Aorta (tissue), 5 donors: Measurements from ENCODE around the gene PSG7. TPM values are rescaled to one million over a fixed set of nuclear protein-coding genes. Genes with fewer than 3 reads are reported as not detected.
"Not testable (repeated sequence)": the region's sequence is repeated elsewhere in the genome, so short reads cannot be mapped to it uniquely, and the experiment has no call there.

Experiments
- ATAC-seq: fragments of 200-7000 bp; cut with Tn5 transposase; one replicate; pipeline ENCODE4 v1.9.1; 2022; ENCODE audit warnings: moderate library complexity; ENCODE audit not compliant: low FRiP score
- DNase-seq, 2 donors: peaks; one replicate each; pipeline ENCODE4 v3.0.0-alpha.2; 2020
- H3K27ac ChIP-seq, 2 donors: one replicate each; pipeline ENCODE4 v1.5.1; 2013; ENCODE audit warnings: low read length in 2 of 2, mild to moderate bottlenecking in 2 of 2, moderate library complexity in 2 of 2, control low read depth in 1 of 2, inconsistent platforms in 1 of 2, low read depth in 1 of 2
- H3K27me3 ChIP-seq, 2 donors: one replicate each; pipeline ENCODE4 v1.6.1; 2013; ENCODE audit warnings: control low read depth in 1 of 2, low read length in 1 of 2, mild to moderate bottlenecking in 1 of 2, moderate library complexity in 1 of 2; ENCODE audit not compliant: insufficient read depth in 2 of 2, control insufficient read depth in 1 of 2
- H3K36me3 ChIP-seq, 2 donors: one replicate each; pipeline ENCODE4 v1.6.1; 2013; ENCODE audit warnings: control low read depth in 1 of 2, low read length in 1 of 2, mild to moderate bottlenecking in 1 of 2; ENCODE audit not compliant: insufficient read depth in 2 of 2, control insufficient read depth in 1 of 2
- H3K4me1 ChIP-seq, 2 donors: one replicate each; pipeline ENCODE4 v1.6.1; 2013; ENCODE audit warnings: low read length in 2 of 2, control low read depth in 1 of 2, mild to moderate bottlenecking in 1 of 2, moderate library complexity in 1 of 2; ENCODE audit not compliant: insufficient read depth in 2 of 2, control insufficient read depth in 1 of 2
- H3K4me3 ChIP-seq, 2 donors: one replicate each; pipeline ENCODE4 v1.5.1; 2013; ENCODE audit warnings: low read length in 2 of 2, control low read depth in 1 of 2, mild to moderate bottlenecking in 1 of 2
- H3K9me3 ChIP-seq: one replicate; pipeline ENCODE4 v1.6.1; 2013; ENCODE audit warnings: mild to moderate bottlenecking, low read length; ENCODE audit not compliant: control insufficient read depth
- WGBS, 2 donors: extraction: QIAGEN DNeasy Blood & Tissue Kit; methylation state at CpG; one replicate each; pipeline ENCODE4 v1.1.7; 2013; 5-methylcytosine and 5-hydroxymethylcytosine counted together
- intact Hi-C, 2 donors: fragments of 100-400 bp; cut with DNase I; formaldehyde crosslinking; loops; one replicate each; pipeline versions ENCODE4 v1.14.2 to v1.15.0; 2022
- polyA plus RNA-seq, 2 donors: library from polyadenylated mRNA; stranded (reverse); fragments of 200-250 nt; gene quantifications; one replicate each; pipeline ENCODE4 v1.2.3, GENCODE V29; 2013
- total RNA-seq, 2 donors: library from RNA; stranded (reverse); fragmentation: NEBNext Ultra II Directional; extraction: Animal tissue kit (Norgen Biotek cat#: 25700); gene quantifications; one replicate each; pipeline ENCODE4 v1.2.1, GENCODE V29; 2021
- donor health status: healthy with polysubstance abuse.
- donor health status: Bipolar disorder and iron deficiency.
- donor health status: DM: no; HTN: no; CAD: no.
- donor health status: DM: no; HTN: no; CAD: no.
- donor health status: DM: yes; HTN: yes; CAD: no.

PSG7 gene
- total and polyA plus RNA-seq, 4 donors = not detected

GRCh38 chr19:42919757-42920079 is 17.3 kb downstream of the PSG7 start:
- no peak for DNase-seq
- 12 to 20% methylated on average over 3 of the region's 3 CpGs for WGBS, 2 donors
- H3K27me3 ChIP-seq = no peaks in the 10 kb centered on the region
- H3K4me3 ChIP-seq = no peak overlapping the region
- ATAC-seq = no peak
- no peak overlapping the region for H3K27ac ChIP-seq
- H3K9me3 ChIP-seq = no peaks in the 10 kb centered on the region
- intact Hi-C loops = no loop called here
- no peaks in the 10 kb centered on the region for H3K36me3 ChIP-seq
- no peaks in the 10 kb centered on the region for H3K4me1 ChIP-seq

DNA sequence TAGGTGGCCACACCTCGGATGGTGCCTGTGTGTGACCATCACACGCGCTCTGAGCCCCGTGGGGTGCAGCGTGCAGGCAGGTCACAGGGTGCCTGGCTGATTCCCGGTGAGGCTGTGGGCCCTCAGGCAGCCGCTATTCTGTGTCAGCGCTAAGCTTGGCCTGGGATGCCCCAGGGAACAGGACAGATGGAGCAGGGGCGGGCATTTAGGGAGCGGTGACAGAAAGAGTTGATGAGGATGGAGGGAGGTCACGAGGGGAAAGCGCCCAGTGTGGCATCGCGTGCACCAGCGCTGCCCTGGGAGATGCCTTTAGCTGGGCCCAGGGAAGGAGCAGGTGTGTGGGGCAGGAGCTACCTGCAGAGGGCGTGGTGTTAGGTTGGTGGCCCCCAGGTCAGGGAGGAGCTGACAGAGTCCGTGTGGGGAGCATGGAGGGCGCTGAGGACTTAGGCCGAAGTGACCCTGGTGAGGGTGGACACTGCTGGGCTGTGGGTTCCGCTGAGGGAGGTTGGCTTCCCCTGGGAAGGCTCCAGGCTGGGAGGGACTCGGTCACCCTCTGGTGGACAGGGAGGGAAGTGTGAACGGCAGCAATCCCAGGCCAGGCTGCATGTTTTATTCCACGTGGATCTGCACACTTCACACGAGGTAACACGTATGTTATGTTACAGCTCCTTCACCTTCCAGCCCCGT is 17.8 kb downstream of the PSG7 start:
- intact Hi-C loops, H3K27me3 ChIP-seq, ATAC-seq, H3K9me3 ChIP-seq, DNase-seq, H3K4me1 ChIP-seq, H3K4me3 ChIP-seq, H3K27ac ChIP-seq, H3K36me3 ChIP-seq: not testable (repeated sequence)
- WGBS, 2 donors = 66 to 76% methylated on average over 25 to 26 of the region's 26 CpGs

DNA sequence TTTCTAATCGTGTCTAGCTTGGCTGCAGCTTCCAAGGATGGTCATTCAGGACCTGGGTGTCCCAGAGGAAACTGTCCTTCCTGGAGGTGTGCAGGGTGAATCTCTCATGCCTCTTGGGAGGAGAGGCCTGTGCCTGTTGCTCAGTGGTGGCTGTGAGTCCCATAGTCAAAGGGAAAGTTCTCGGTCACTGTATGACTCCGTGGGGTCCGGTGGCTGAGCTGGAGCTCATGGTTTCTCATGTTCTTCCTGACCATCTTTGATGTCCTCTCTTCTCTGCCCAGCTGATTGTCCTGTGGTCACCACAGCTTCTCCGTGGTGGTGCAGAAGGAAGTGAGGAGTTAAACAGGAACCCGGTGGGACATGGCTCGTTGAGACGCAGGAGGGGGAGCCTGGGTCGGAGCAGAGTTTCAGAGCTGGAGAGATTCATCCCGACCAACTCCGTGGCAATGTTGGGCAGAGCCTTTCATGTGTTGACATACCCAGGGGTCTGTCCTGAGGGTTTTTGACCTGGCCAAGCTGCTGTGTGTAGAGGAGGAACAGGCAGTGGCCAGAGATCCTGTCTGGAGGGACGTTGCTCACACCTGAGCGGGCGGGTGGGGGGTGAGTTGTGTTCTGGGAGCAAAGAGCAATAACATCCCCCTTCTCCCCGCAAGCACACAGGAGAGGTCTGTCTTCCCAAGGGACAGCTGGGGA is 18.5 kb downstream of the PSG7 start:
- H3K4me1 ChIP-seq, H3K9me3 ChIP-seq, intact Hi-C loops, DNase-seq, ATAC-seq, H3K27ac ChIP-seq, H3K36me3 ChIP-seq, H3K27me3 ChIP-seq, H3K4me3 ChIP-seq: not testable (repeated sequence)
- 76 to 86% methylated on average over 15 of the region's 15 CpGs for WGBS, 2 donors

DNA sequence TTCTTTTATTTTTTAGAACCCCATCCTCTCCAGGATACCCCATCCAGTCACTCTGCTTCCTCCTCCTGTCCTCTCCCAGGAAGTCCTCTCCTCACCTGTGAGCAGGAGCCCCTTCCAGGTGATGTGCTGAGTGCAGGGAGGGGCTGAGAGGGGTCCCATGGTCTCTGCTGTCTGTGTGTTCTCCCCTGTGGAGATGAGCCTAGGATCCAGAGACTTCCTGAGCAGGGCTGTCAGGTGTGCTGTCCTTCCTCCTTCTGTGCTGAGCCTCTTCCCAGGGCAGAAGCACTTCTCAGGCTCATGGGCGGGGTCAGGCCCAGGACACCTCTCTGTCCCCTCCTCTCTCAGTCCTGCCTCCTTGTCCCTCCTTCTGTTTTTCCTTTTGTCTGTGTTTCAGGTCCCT is 19.4 kb downstream of the PSG7 start, which contains the start of gene PSG6:
Gene PSG6 (minus strand): TSS at position 261 of the 400 bp plus-strand sequence. CDS start 102 bp downstream, at position 159.
- H3K4me1 ChIP-seq, intact Hi-C loops: not testable (repeated sequence)
- WGBS, 2 donors = 60 to 83% methylated on average over 1 of the region's 1 CpG

DNA sequence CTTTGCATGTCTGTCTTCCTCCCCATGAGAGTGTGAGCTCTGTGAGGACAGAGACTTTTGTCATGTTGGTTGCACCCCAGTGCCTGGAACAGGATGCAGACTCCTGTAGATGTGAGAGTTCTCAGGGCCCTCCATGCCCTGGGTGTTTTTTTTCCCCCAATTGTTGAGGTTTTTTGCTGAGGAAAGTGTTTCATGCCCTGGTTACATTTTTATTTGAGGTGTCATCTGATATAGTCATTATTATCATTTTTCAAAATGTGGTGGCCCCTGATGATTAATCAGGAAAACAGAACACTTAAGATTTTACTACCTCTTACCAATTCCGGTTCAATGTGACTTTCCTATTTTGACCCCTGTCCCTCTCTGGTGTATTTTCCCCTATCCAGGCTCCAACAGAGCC is 20.1 kb downstream of the PSG7 start:
- H3K27me3 ChIP-seq, H3K36me3 ChIP-seq, H3K27ac ChIP-seq, H3K4me3 ChIP-seq, H3K4me1 ChIP-seq, intact Hi-C loops, H3K9me3 ChIP-seq, DNase-seq, ATAC-seq: not testable (repeated sequence)
- 80 to 81% methylated on average over 1 of the region's 1 CpG for WGBS, 2 donors

More for the DNA sequence above, 19.4 kb downstream of the PSG7 start, which contains the start of gene PSG6:
- H3K36me3 ChIP-seq, H3K27ac ChIP-seq, DNase-seq, H3K4me3 ChIP-seq, H3K27me3 ChIP-seq, ATAC-seq, H3K9me3 ChIP-seq: not testable (repeated sequence)

DNA sequence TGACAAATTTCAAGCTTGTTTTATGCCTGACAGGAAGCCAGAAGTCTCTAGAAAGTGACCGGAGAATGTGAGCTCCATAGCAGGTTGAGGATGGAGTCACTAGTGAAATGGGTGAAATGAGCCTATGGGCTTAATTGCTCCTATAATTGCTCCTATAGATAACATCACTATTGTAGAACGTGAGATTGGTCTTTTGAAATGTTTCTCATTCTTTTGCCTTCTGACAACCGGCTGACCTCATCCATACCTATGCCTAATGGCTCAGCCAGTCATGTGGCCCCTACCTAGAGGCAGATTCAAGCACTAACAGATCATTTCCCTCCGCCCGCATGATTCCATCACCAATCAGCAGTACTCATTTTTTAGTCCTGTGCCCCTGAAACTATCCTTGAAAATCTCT is 23.5 kb downstream of the PSG7 start:
- ATAC-seq, intact Hi-C loops, H3K4me3 ChIP-seq, H3K27me3 ChIP-seq, H3K36me3 ChIP-seq, DNase-seq, H3K4me1 ChIP-seq, H3K27ac ChIP-seq, H3K9me3 ChIP-seq: not testable (repeated sequence)
- 78 to 80% methylated on average over 5 of the region's 5 CpGs for WGBS, 2 donors

- H3K4me1 ChIP-seq, H3K27ac ChIP-seq, H3K36me3 ChIP-seq, H3K9me3 ChIP-seq, intact Hi-C loops, H3K27me3 ChIP-seq, DNase-seq, H3K4me3 ChIP-seq, ATAC-seq: not testable (repeated sequence)
- 80 to 84% methylated on average over 4 of the region's 4 CpGs for WGBS, 2 donors
These were observed 24.1 kb downstream of the PSG7 start for GRCh38 chr19:42912941-42913340.

- H3K36me3 ChIP-seq, DNase-seq, H3K27me3 ChIP-seq, H3K9me3 ChIP-seq, H3K4me3 ChIP-seq, H3K27ac ChIP-seq, ATAC-seq, intact Hi-C loops, H3K4me1 ChIP-seq: not testable (repeated sequence)
- 73 to 74% methylated on average over 5 of the region's 5 CpGs for WGBS, 2 donors
These were observed 25.3 kb downstream of the PSG7 start for GRCh38 chr19:42911731-42912130.

- H3K27ac ChIP-seq, H3K9me3 ChIP-seq, DNase-seq, H3K4me1 ChIP-seq, H3K36me3 ChIP-seq, ATAC-seq, intact Hi-C loops, H3K27me3 ChIP-seq, H3K4me3 ChIP-seq: not testable (repeated sequence)
- 57 to 60% methylated on average over 5 of the region's 5 CpGs for WGBS, 2 donors
These were observed 30.8 kb downstream of the PSG7 start for GRCh38 chr19:42906162-42906561.
